ENCODE results near the gene GRM7.

DNA sequence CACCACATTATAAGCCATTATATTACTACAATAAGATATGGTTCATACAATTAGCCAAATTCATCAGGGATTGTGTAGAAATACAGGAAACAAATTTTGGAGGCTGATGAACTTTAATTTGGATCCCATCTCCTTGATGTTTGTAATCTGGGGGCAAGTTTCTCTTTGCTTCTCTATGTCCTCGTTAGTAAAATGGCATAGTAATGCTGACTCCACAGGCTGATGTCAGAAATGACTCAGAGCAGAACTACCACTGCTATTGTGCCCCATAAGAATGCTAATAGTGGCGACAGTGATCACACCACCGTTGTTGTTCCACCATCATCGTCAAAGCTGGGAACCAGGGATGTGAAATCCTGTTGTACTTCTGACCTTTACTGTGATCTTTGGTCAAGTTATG is 918.4 kb downstream of the GRM7 start:
- TF ChIP-seq, protein P1, sequence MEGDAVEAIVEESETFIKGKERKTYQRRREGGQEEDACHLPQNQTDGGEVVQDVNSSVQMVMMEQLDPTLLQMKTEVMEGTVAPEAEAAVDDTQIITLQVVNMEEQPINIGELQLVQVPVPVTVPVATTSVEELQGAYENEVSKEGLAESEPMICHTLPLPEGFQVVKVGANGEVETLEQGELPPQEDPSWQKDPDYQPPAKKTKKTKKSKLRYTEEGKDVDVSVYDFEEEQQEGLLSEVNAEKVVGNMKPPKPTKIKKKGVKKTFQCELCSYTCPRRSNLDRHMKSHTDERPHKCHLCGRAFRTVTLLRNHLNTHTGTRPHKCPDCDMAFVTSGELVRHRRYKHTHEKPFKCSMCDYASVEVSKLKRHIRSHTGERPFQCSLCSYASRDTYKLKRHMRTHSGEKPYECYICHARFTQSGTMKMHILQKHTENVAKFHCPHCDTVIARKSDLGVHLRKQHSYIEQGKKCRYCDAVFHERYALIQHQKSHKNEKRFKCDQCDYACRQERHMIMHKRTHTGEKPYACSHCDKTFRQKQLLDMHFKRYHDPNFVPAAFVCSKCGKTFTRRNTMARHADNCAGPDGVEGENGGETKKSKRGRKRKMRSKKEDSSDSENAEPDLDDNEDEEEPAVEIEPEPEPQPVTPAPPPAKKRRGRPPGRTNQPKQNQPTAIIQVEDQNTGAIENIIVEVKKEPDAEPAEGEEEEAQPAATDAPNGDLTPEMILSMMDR (IDR thresholded peaks at IDR 0.05; ENCODE audit: poor library complexity) = no peak
- no peak for TF ChIP-seq EZH2 (IDR thresholded peaks at IDR 0.05; ENCODE audit: borderline replicate concordance)
